Esophagus muscularis mucosa (tissue), 3 donors: ENCODE data around the gene SPTBN1.

Source experiments
- CTCF ChIP-seq, 3 experiments: fragments of 200-600 bp in 2 of 3; fragments of 450-650 bp in 1 of 3; sonication (generic) in 2 of 3; IDR thresholded peaks; one replicate each; pipeline ENCODE4 v1.5.1; 2017 to 2019; ENCODE audit warnings: antibody characterized with exemption in 3 of 3, mild to moderate bottlenecking in 2 of 3, moderate library complexity in 1 of 3
- POLR2A ChIP-seq: fragments of 450-650 bp; IDR thresholded peaks from one replicate; pipeline ENCODE4 v1.6.1; 2017; ENCODE audit warnings: antibody characterized with exemption, moderate library complexity, mild to moderate bottlenecking, low read depth

- TF ChIP-seq POLR2A = no peak
- peak in 1 of 3 experiments; percentile 8 for TF ChIP-seq CTCF (IDR thresholded peaks at IDR 0.05)
Observed at GRCh38 chr2:54456612-54457322, 640 bp downstream of the SPTBN1 start.
